ENCODE measurements around the gene IL17RB. TPM values are rescaled to one million over a fixed set of nuclear protein-coding genes. Genes with fewer than 3 reads are reported as not detected.

IL17RB gene
- total RNA-seq, 1 experiment from 2014 or later: 9.8 TPM

- no CpG with 5 or more reads among the region's 16 CpGs for WGBS (ENCODE audit: extremely low coverage, insufficient read length, low lambda C conversion rate)
- no peak overlapping the region for H2BK12ac ChIP-seq (ENCODE audit: insufficient read length, low read depth, low read length)
- no peaks in the 10 kb centered on the region for H3K9me3 Mint-ChIP-seq
- no peaks in the 10 kb centered on the region for H3K27me3 ChIP-seq (ENCODE audit: insufficient read depth, low read length)
- peaks cover 13 to 18% of the 10 kb centered on the region in 2 experiments for H3K4me1 Mint-ChIP-seq
- H3K4me3 Mint-ChIP-seq: no peak overlapping the region; a peak in 1 of 5 replicates
- no peak overlapping the region for H3T11ph ChIP-seq (ENCODE audit: low read length)
- no peaks in the 10 kb centered on the region; the same call in 1 of the 2 replicates for H3K4me1 ChIP-seq (ENCODE audit: insufficient read depth, low read length)
- H3K79me2 ChIP-seq (ENCODE audit: insufficient read depth, low read length): no peaks in the 10 kb centered on the region
- H4K5ac ChIP-seq (ENCODE audit: insufficient read length, low read depth, low read length): no peak overlapping the region
- H3K79me1 ChIP-seq (ENCODE audit: insufficient read depth, low read depth, low read length, poor library complexity, severe bottlenecking): no peaks in the 10 kb centered on the region
- H3K9ac ChIP-seq (ENCODE audit: extremely low read depth, insufficient read length, low read length): no peak overlapping the region
- no peak overlapping the region for H3K27ac ChIP-seq (ENCODE audit: insufficient read length, low read depth, low read length)
- H2AFZ ChIP-seq (ENCODE audit: low read length): no peak overlapping the region
- no peaks in the 10 kb centered on the region; the same call in 1 of the 2 replicates for H3K27me3 Mint-ChIP-seq (ENCODE audit: low read depth)
- no peaks in the 10 kb centered on the region for H3K9me3 ChIP-seq (ENCODE audit: control insufficient read depth, low read depth, low read length)
- no peak overlapping the region for H4K8ac ChIP-seq (replicated peaks; ENCODE audit: insufficient read length, low read depth, low read length)
- H4K91ac ChIP-seq (ENCODE audit: insufficient read length, low read depth, low read length): no peak overlapping the region
- no peak overlapping the region for H2BK120ac ChIP-seq (ENCODE audit: low read depth, low read length, poor library complexity, severe bottlenecking)
- no peak overlapping the region for H2BK5ac ChIP-seq (ENCODE audit: insufficient read length, low read length)
- H3K23me2 ChIP-seq (ENCODE audit: insufficient read length, low read depth, low read length, poor library complexity, severe bottlenecking): no peaks in the 10 kb centered on the region
- H3K18ac ChIP-seq (ENCODE audit: insufficient read length, low read depth, low read length): no peak overlapping the region
- TF ChIP-seq CTCF (conservative IDR thresholded peaks at IDR 0.05): no peak
- no peak overlapping the region for H2BK15ac ChIP-seq (ENCODE audit: low read depth, low read length)
- no peak overlapping the region for H2BK20ac ChIP-seq (ENCODE audit: low read depth, low read length, poor library complexity, severe bottlenecking)
- no peak overlapping the region for H3K4me2 ChIP-seq (ENCODE audit: insufficient read depth, insufficient read length, low read length)
- no peaks in the 10 kb centered on the region for H3K36me3 Mint-ChIP-seq (ENCODE audit: insufficient read depth in 1 of 3, low read depth in 3 of 3)
- H4K20me1 ChIP-seq (ENCODE audit: control insufficient read depth, insufficient read depth, insufficient read length): no peaks in the 10 kb centered on the region
- H3K56ac ChIP-seq (ENCODE audit: insufficient read length, low read depth, low read length): no peak overlapping the region
- H3K14ac ChIP-seq (ENCODE audit: insufficient read depth, low read length): no peak overlapping the region; the same call in 1 of the 2 replicates
- no peak overlapping the region for H2AK5ac ChIP-seq (ENCODE audit: insufficient read length, low read length)
- no peak overlapping the region for H3K4ac ChIP-seq (ENCODE audit: low read depth, low read length)
- no peak overlapping the region for H3K23ac ChIP-seq (ENCODE audit: insufficient read length, low read depth, low read length)
- H3K27ac Mint-ChIP-seq: no peak overlapping the region
- no peak for DNase-seq
Measured at GRCh38 chr3:53800041-53800906, 46.1 kb upstream of the IL17RB start.

Data from H9 (cell line).